DND-41 (cell line): Measurements from ENCODE around the gene RTP4.
"Not testable (repeated sequence)": the region's sequence is repeated elsewhere in the genome, so short reads cannot be mapped to it uniquely, and the experiment has no call there.

ENCODE experiments used
- ATAC-seq: fragments of 200-7000 bp; cut with Tn5 transposase; 3 replicates; pipeline ENCODE4 v1.9.1; 2021; ENCODE audit warnings: low read depth; ENCODE audit not compliant: insufficient read depth
- DNase-seq: peaks from one replicate; pipeline ENCODE4 v3.0.0-alpha.2; 2020
- H2AFZ ChIP-seq: 2 replicates; pipeline ENCODE4 v1.6.0; 2012; ENCODE audit warnings: low read depth, low read length
- H3K27ac ChIP-seq: 2 replicates; pipeline ENCODE4 v1.5.1; 2012; ENCODE audit warnings: low read length, inconsistent platforms
- H3K27me3 ChIP-seq: fragments of 200-600 bp; sonication (generic); 2 replicates; pipeline ENCODE4 v1.6.0; 2012; ENCODE audit warnings: low read length, mild to moderate bottlenecking, inconsistent platforms; ENCODE audit not compliant: insufficient read depth, poor library complexity
- H3K36me3 ChIP-seq: 2 replicates; pipeline ENCODE4 v1.5.1; 2012; ENCODE audit warnings: low read length, inconsistent platforms; ENCODE audit not compliant: insufficient read depth
- H3K4me1 ChIP-seq: 2 replicates; pipeline ENCODE4 v1.5.1; 2012; ENCODE audit warnings: mild to moderate bottlenecking, low read length; ENCODE audit not compliant: insufficient read depth
- H3K4me2 ChIP-seq: 2 replicates; pipeline ENCODE4 v1.6.0; 2012; ENCODE audit warnings: mild to moderate bottlenecking, moderate library complexity, low read length, inconsistent platforms; ENCODE audit not compliant: insufficient read depth
- H3K4me3 ChIP-seq, 2 experiments: fragments of 200-600 bp in 1 of 2; shearing (Covaris generic) in 1 of 2; 2 replicates each; pipeline ENCODE4 v1.5.1; 2012 to 2016; ENCODE audit warnings: inconsistent platforms in 2 of 2, low read length in 2 of 2, mild to moderate bottlenecking in 2 of 2, low read depth in 1 of 2, moderate library complexity in 1 of 2
- H3K79me2 ChIP-seq: 2 replicates; pipeline ENCODE4 v1.6.0; 2012; ENCODE audit warnings: low read length, inconsistent platforms; ENCODE audit not compliant: insufficient read depth
- H3K9ac ChIP-seq: 2 replicates; pipeline ENCODE4 v1.6.0; 2012; ENCODE audit warnings: low read depth, mild to moderate bottlenecking, inconsistent platforms, low read length, moderate library complexity
- H3K9me3 ChIP-seq: 2 replicates; pipeline ENCODE4 v1.5.1; 2012; ENCODE audit warnings: low read length, moderate library complexity, mild to moderate bottlenecking, inconsistent platforms; ENCODE audit not compliant: insufficient read depth, severe bottlenecking
- H4K20me1 ChIP-seq: 2 replicates; pipeline ENCODE4 v1.6.0; 2012; ENCODE audit warnings: low read length; ENCODE audit not compliant: insufficient read depth
- CTCF ChIP-seq: IDR thresholded peaks from 2 replicates; pipeline ENCODE4 v1.5.1; 2012; ENCODE audit warnings: borderline replicate concordance, low read length, moderate library complexity, mild to moderate bottlenecking; ENCODE audit not compliant: poor library complexity, severe bottlenecking; ENCODE audit errors: extremely low read depth
- EZH2 ChIP-seq: IDR thresholded peaks from 3 replicates; pipeline ENCODE4 v1.6.1; 2012; ENCODE audit warnings: borderline replicate concordance, low read depth, mild to moderate bottlenecking, moderate library complexity, low read length, inconsistent platforms; ENCODE audit not compliant: severe bottlenecking

The RTP4 gene

GRCh38 chr3:187400756-187401155 is 32.6 kb downstream of the RTP4 start:
- Histone ChIP-seq H3K9ac (no peak overlapping the region), H3K4me1 (no peaks in the 10 kb centered on the region), H4K20me1 (no peaks in the 10 kb centered on the region), H3K27ac (no peak overlapping the region), H3K27me3 (peaks cover 18% of the 10 kb centered on the region), H3K79me2 (no peaks in the 10 kb centered on the region), H3K4me2 (no peak overlapping the region), H3K4me3 (no peak overlapping the region), H3K36me3 (no peaks in the 10 kb centered on the region), H2AFZ (no peak overlapping the region), H3K9me3 (no peaks in the 10 kb centered on the region)
- DNase-seq (no peak), ATAC-seq (no peak)
- TF ChIP-seq EZH2, result no peak
- no peak for TF ChIP-seq CTCF

GRCh38 chr3:187401856-187402255 is 33.7 kb downstream of the RTP4 start:
- no peak overlapping the region for H3K4me3 ChIP-seq
- no peak overlapping the region for H3K9ac ChIP-seq
- H3K4me1 ChIP-seq, result no peaks in the 10 kb centered on the region
- H3K79me2 ChIP-seq, result no peaks in the 10 kb centered on the region
- no peaks in the 10 kb centered on the region for H4K20me1 ChIP-seq
- no peak overlapping the region for H2AFZ ChIP-seq
- no peaks in the 10 kb centered on the region for H3K9me3 ChIP-seq
- no peak for ATAC-seq
- H3K27me3 ChIP-seq, result peaks cover 22% of the 10 kb centered on the region
- TF ChIP-seq EZH2 (no peak), CTCF (no peak)
- no peak overlapping the region for H3K4me2 ChIP-seq
- no peak overlapping the region for H3K27ac ChIP-seq
- no peaks in the 10 kb centered on the region for H3K36me3 ChIP-seq
- DNase-seq, result no peak

GRCh38 chr3:187403768-187404288 is 35.6 kb downstream of the RTP4 start:
- Histone ChIP-seq H3K4me1 (no peaks in the 10 kb centered on the region), H3K27ac (no peak overlapping the region), H3K9ac (no peak overlapping the region), H3K4me2 (no peak overlapping the region), H3K4me3 (no peak overlapping the region), H3K9me3 (no peaks in the 10 kb centered on the region), H4K20me1 (no peaks in the 10 kb centered on the region), H3K79me2 (no peaks in the 10 kb centered on the region), H3K36me3 (no peaks in the 10 kb centered on the region), H2AFZ (no peak overlapping the region), H3K27me3 (peaks cover 21% of the 10 kb centered on the region)
- ATAC-seq, result no peak
- DNase-seq, result no peak
- TF ChIP-seq EZH2 (no peak), CTCF (no peak)

- H3K9me3 ChIP-seq, result no peaks in the 10 kb centered on the region
- H2AFZ ChIP-seq, result no peak overlapping the region
- TF ChIP-seq CTCF, result no peak
- no peak for TF ChIP-seq EZH2
- no peaks in the 10 kb centered on the region for H4K20me1 ChIP-seq
- no peaks in the 10 kb centered on the region for H3K79me2 ChIP-seq
- H3K9ac ChIP-seq, result no peak overlapping the region
- H3K27ac ChIP-seq, result no peak overlapping the region
- H3K4me3 ChIP-seq, result no peak overlapping the region
- H3K4me2 ChIP-seq, result no peak overlapping the region
- DNase-seq (no peak), ATAC-seq (no peak)
- H3K27me3 ChIP-seq, result peaks cover 11% of the 10 kb centered on the region
- no peaks in the 10 kb centered on the region for H3K4me1 ChIP-seq
- no peaks in the 10 kb centered on the region for H3K36me3 ChIP-seq
Measured at GRCh38 chr3:187406927-187407326, 38.7 kb downstream of the RTP4 start.

GRCh38 chr3:187411991-187412781 is 44.0 kb downstream of the RTP4 start:
- not testable (repeated sequence) for H4K20me1 ChIP-seq, H3K27ac ChIP-seq, H3K4me3 ChIP-seq, ATAC-seq, H3K79me2 ChIP-seq, H3K9me3 ChIP-seq, H3K4me2 ChIP-seq, H3K9ac ChIP-seq, H2AFZ ChIP-seq, H3K4me1 ChIP-seq, H3K36me3 ChIP-seq, H3K27me3 ChIP-seq
- peak; percentile 6 for DNase-seq
